Measurements from ENCODE around the gene RBMX.

RBMX gene

GRCh38 chrX:136856050-136856449, 24.5 kb downstream of the RBMX start:
- no peak overlapping the region for H3K4me3 ChIP-seq (replicated peaks; ENCODE audit: low read depth, low read length)
- no peak for TF ChIP-seq CTCF (IDR thresholded peaks at IDR 0.05; ENCODE audit: low read depth, low read length, missing control alignments)
- no peak for DNase-seq (ENCODE audit: extremely low read depth, low read depth)

- DNase-seq (ENCODE audit: extremely low read depth, low read depth): no peak
- no peak for TF ChIP-seq CTCF (IDR thresholded peaks at IDR 0.05; ENCODE audit: low read depth, low read length, missing control alignments)
- no peak overlapping the region for H3K4me3 ChIP-seq (replicated peaks; ENCODE audit: low read depth, low read length)
Measured at GRCh38 chrX:136851526-136851925, 29.0 kb downstream of the RBMX start.

GRCh38 chrX:136850441-136851175, 29.9 kb downstream of the RBMX start:
- H3K4me3 ChIP-seq (replicated peaks; ENCODE audit: low read depth, low read length): no peak overlapping the region
- DNase-seq (ENCODE audit: extremely low read depth, low read depth): no peak
- no peak for TF ChIP-seq CTCF (IDR thresholded peaks at IDR 0.05; ENCODE audit: low read depth, low read length, missing control alignments)

GRCh38 chrX:136849395-136849794, 31.1 kb downstream of the RBMX start:
- no peak for DNase-seq (ENCODE audit: extremely low read depth, low read depth)
- TF ChIP-seq CTCF (IDR thresholded peaks at IDR 0.05; ENCODE audit: low read depth, low read length, missing control alignments): no peak
- no peak overlapping the region for H3K4me3 ChIP-seq (replicated peaks; ENCODE audit: low read depth, low read length)

- no peak for DNase-seq (ENCODE audit: extremely low read depth, low read depth)
- H3K4me3 ChIP-seq (replicated peaks; ENCODE audit: low read depth, low read length): no peak overlapping the region
- no peak for TF ChIP-seq CTCF (IDR thresholded peaks at IDR 0.05; ENCODE audit: low read depth, low read length, missing control alignments)
Measured at GRCh38 chrX:136847874-136848273, 32.7 kb downstream of the RBMX start.

GRCh38 chrX:136839196-136839595, 41.3 kb downstream of the RBMX start:
- no peak overlapping the region for H3K4me3 ChIP-seq (replicated peaks; ENCODE audit: low read depth, low read length)
- no peak for TF ChIP-seq CTCF (IDR thresholded peaks at IDR 0.05; ENCODE audit: low read depth, low read length, missing control alignments)
- DNase-seq (ENCODE audit: extremely low read depth, low read depth): no peak

- no peak for TF ChIP-seq CTCF (IDR thresholded peaks at IDR 0.05; ENCODE audit: low read depth, low read length, missing control alignments)
- no peak overlapping the region for H3K4me3 ChIP-seq (replicated peaks; ENCODE audit: low read depth, low read length)
- DNase-seq (ENCODE audit: extremely low read depth, low read depth): no peak
Measured at GRCh38 chrX:136835761-136836160, 44.8 kb downstream of the RBMX start.

Measured in HFF-Myc (cell line).